ENCODE measurements around the gene MCTP1. TPM values are rescaled to one million over a fixed set of nuclear protein-coding genes. Genes with fewer than 3 reads are reported as not detected.

The MCTP1 gene
- total RNA-seq, 1 donor = 5.8 TPM

DNA sequence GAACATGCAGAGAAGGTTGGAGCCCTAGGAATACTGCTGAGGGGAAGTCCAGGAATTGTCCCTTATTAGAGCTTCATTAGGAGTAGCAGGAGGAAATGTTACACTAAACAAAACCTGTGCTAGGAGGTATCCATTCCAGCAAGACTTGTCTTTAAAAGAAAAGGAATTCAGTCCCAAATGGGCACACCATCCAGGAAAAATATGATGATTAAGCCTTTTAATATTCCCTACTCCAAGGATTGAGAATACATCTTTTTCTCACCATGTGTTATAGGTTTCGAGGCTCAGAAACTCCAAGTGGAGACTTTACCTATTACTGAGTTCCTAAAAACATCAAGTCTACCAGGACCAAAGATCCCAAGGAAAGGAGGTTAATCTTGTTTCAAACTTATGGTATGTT, 179.3 kb downstream of the MCTP1 start:
- Histone ChIP-seq H3K4me3 (ENCODE audit: insufficient read depth, low read length) (no peak overlapping the region), H4K20me1 (ENCODE audit: insufficient read depth, low read length) (no peaks in the 10 kb centered on the region), H3K27ac (ENCODE audit: low read depth, low read length) (no peak overlapping the region), H3K27me3 (ENCODE audit: insufficient read depth, low read length) (no peaks in the 10 kb centered on the region), H3K9me3 (ENCODE audit: low read depth, low read length) (no peaks in the 10 kb centered on the region), H3K79me2 (ENCODE audit: insufficient read depth, low read length) (no peaks in the 10 kb centered on the region), H3K4me2 (ENCODE audit: insufficient read depth, low read length) (no peak overlapping the region), H2AFZ (ENCODE audit: low read length) (no peak overlapping the region), H3K4me1 (ENCODE audit: insufficient read depth, low read length) (no peaks in the 10 kb centered on the region), H3K36me3 (ENCODE audit: insufficient read depth, low read length) (no peaks in the 10 kb centered on the region)
- TF ChIP-seq, protein P1, sequence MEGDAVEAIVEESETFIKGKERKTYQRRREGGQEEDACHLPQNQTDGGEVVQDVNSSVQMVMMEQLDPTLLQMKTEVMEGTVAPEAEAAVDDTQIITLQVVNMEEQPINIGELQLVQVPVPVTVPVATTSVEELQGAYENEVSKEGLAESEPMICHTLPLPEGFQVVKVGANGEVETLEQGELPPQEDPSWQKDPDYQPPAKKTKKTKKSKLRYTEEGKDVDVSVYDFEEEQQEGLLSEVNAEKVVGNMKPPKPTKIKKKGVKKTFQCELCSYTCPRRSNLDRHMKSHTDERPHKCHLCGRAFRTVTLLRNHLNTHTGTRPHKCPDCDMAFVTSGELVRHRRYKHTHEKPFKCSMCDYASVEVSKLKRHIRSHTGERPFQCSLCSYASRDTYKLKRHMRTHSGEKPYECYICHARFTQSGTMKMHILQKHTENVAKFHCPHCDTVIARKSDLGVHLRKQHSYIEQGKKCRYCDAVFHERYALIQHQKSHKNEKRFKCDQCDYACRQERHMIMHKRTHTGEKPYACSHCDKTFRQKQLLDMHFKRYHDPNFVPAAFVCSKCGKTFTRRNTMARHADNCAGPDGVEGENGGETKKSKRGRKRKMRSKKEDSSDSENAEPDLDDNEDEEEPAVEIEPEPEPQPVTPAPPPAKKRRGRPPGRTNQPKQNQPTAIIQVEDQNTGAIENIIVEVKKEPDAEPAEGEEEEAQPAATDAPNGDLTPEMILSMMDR (IDR thresholded peaks at IDR 0.05; ENCODE audit: extremely low read depth, low read depth, low read length) = no peak
- DNase-seq (ENCODE audit: insufficient read length, low spot score, missing footprints) = no peak

DNA sequence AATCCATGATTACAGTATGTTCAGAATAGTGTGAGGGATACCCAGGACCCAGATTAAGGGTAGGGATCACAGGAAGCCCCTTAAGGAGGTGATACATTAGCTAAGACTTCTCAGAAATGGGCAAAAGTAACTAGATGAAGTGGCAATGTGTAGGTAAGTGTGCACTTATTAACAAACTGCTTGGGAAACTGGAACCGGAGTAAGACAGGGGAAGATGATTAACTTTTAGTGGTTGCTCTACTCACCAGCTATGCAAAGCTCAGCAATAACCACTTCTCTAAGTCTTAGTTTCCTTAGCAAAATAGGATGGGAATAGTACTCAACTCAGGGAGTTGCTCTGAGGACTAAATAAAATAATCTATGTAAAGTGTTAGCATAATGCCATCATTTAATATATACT, 182.2 kb downstream of the MCTP1 start:
- H2AFZ ChIP-seq (ENCODE audit: low read length) = no peak overlapping the region
- no peaks in the 10 kb centered on the region for H3K4me1 ChIP-seq (ENCODE audit: insufficient read depth, low read length)
- no peaks in the 10 kb centered on the region for H3K36me3 ChIP-seq (ENCODE audit: insufficient read depth, low read length)
- H3K9me3 ChIP-seq (ENCODE audit: low read depth, low read length) = no peaks in the 10 kb centered on the region
- H3K4me3 ChIP-seq (ENCODE audit: insufficient read depth, low read length) = no peak overlapping the region
- H4K20me1 ChIP-seq (ENCODE audit: insufficient read depth, low read length) = no peaks in the 10 kb centered on the region
- H3K27ac ChIP-seq (ENCODE audit: low read depth, low read length) = no peak overlapping the region
- H3K4me2 ChIP-seq (ENCODE audit: insufficient read depth, low read length) = no peak overlapping the region
- no peak for DNase-seq (ENCODE audit: insufficient read length, low spot score, missing footprints)
- no peaks in the 10 kb centered on the region for H3K27me3 ChIP-seq (ENCODE audit: insufficient read depth, low read length)
- H3K79me2 ChIP-seq (ENCODE audit: insufficient read depth, low read length) = no peaks in the 10 kb centered on the region
- TF ChIP-seq, protein P1 (IDR thresholded peaks at IDR 0.05; ENCODE audit: extremely low read depth, low read depth, low read length) = no peak

DNA sequence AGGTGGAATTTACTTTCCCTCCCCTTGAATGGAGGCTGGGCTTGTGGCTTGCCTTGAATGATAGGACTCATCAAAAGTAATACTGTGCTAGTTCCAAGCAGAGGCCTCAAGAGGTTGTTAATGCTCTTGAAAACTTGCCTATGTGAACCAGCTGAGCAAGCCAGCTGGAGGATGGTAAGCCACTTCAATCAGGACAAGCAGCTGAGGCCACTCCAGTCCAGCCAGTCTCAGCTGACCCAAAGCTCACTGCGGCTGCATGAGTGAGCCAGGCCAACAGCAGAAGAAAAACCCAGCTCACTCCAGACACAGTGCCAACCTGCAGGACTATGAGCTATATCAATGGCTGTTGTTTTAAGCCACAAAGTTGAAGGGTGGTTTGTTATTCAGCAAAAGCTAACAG, 182.8 kb downstream of the MCTP1 start:
- Histone ChIP-seq H4K20me1 (ENCODE audit: insufficient read depth, low read length) (no peaks in the 10 kb centered on the region), H2AFZ (ENCODE audit: low read length) (peak overlapping the region; percentile 7), H3K4me3 (ENCODE audit: insufficient read depth, low read length) (no peak overlapping the region), H3K4me1 (ENCODE audit: insufficient read depth, low read length) (no peaks in the 10 kb centered on the region), H3K36me3 (ENCODE audit: insufficient read depth, low read length) (no peaks in the 10 kb centered on the region), H3K9me3 (ENCODE audit: low read depth, low read length) (no peaks in the 10 kb centered on the region), H3K4me2 (ENCODE audit: insufficient read depth, low read length) (no peak overlapping the region), H3K27ac (ENCODE audit: low read depth, low read length) (no peak overlapping the region), H3K79me2 (ENCODE audit: insufficient read depth, low read length) (no peaks in the 10 kb centered on the region), H3K27me3 (ENCODE audit: insufficient read depth, low read length) (no peaks in the 10 kb centered on the region)
- TF ChIP-seq, protein P1 (IDR thresholded peaks at IDR 0.05; ENCODE audit: extremely low read depth, low read depth, low read length) = no peak
- no peak for DNase-seq (ENCODE audit: insufficient read length, low spot score, missing footprints)

DNA sequence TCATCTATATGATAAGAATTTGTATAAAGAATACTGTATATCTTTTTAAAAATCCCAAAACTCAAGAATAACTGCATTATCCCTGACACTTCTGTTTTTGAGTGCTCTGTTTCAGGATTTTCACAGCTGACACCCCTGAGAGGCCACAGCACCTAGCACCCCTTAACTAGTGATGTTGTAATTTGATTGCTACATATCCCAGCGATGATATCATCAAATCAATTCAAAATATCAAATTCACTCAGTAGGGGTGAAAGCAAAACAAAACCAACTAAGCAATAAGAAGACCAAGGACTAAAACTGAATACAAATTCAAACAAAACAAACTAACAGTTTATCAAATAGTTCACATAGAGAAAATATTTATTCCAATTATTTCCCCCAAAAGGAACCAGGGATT, 184.3 kb downstream of the MCTP1 start:
- TF ChIP-seq, protein P1 (IDR thresholded peaks at IDR 0.05; ENCODE audit: extremely low read depth, low read depth, low read length) = no peak
- no peak overlapping the region for H2AFZ ChIP-seq (ENCODE audit: low read length)
- DNase-seq (ENCODE audit: insufficient read length, low spot score, missing footprints) = no peak
- no peaks in the 10 kb centered on the region for H3K4me1 ChIP-seq (ENCODE audit: insufficient read depth, low read length)
- no peaks in the 10 kb centered on the region for H4K20me1 ChIP-seq (ENCODE audit: insufficient read depth, low read length)
- no peak overlapping the region for H3K4me2 ChIP-seq (ENCODE audit: insufficient read depth, low read length)
- no peaks in the 10 kb centered on the region for H3K27me3 ChIP-seq (ENCODE audit: insufficient read depth, low read length)
- H3K27ac ChIP-seq (ENCODE audit: low read depth, low read length) = no peak overlapping the region
- H3K9me3 ChIP-seq (ENCODE audit: low read depth, low read length) = no peaks in the 10 kb centered on the region
- no peak overlapping the region for H3K4me3 ChIP-seq (ENCODE audit: insufficient read depth, low read length)
- H3K36me3 ChIP-seq (ENCODE audit: insufficient read depth, low read length) = no peaks in the 10 kb centered on the region
- no peaks in the 10 kb centered on the region for H3K79me2 ChIP-seq (ENCODE audit: insufficient read depth, low read length)

Data from osteoblast (primary cell).